ENCODE data around the gene MPZL3.

Gene MPZL3

DNA sequence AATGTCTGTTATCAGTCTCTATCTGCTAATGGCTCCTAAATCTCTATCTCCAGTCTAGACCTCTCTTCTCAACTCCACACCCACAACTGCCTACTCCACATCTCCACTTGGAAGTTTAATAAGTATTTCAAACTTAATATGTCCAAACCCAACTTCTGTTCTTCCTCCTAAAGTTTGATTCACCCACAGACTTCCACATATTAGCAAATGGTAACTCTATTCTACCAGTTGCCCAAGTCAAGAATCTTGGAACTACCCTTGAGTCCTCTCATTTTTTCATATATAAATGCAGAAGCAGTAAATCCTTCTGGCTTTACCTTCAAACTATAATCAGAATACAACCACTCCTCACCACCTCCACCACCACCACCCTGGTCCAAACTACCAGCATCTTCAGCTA lies 20.7 kb downstream of the MPZL3 start:
- no peak for DNase-seq (ENCODE audit: low read depth)

- DNase-seq (ENCODE audit: low read depth), result no peak
These were observed 22.1 kb downstream of the MPZL3 start for GRCh38 chr11:118230088-118230487.

- no peak for DNase-seq (ENCODE audit: low read depth)
These were observed 22.8 kb downstream of the MPZL3 start for GRCh38 chr11:118229274-118229847.

DNA sequence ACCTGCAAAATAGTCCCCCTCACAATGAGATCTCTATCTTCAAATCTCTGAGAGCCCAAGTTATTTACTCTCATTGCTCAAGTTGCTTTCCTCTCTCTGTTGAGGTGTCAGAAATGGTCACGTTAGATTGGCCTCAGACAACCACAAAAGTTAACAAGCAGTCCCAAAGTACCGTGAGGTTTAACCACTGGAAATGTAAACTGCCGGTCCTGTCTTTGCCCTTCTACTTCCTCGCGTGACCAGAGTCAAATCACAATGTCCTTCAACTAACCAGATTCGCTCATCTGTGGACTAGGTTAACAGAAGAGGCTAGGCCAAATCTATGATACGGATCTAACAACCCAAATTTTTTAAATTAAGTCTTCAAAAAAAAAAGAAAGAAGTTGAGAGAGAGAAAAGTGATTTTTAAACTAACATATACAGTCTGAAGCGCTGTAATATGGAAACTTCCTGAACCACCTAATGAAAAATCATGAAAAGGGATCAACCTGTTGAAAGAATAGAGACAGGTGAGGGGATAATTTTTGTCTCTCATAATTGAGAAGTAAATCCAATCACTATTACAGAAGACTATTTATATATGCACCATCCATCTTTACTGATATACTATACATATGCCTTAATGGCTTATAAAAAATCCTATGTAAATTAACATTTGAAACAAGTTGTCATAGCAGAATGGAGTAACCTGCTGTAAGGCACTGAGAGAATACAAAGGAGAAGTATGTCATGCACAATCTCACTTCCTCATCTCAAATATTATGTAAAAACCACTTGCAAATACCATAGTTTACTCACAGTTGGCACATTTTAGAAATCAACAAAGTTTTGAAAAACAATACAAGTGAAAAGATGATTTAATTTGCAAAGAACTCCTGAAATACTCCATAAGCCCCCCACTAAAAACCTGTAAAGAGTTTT lies 24.0 kb downstream of the MPZL3 start:
- no peak for DNase-seq (ENCODE audit: low read depth)

GRCh38 chr11:118226781-118227180 lies 25.4 kb downstream of the MPZL3 start:
- DNase-seq (ENCODE audit: low read depth), result no peak

- DNase-seq (ENCODE audit: low read depth), result no peak
These were observed 25.9 kb downstream of the MPZL3 start for GRCh38 chr11:118226296-118226695.

DNA sequence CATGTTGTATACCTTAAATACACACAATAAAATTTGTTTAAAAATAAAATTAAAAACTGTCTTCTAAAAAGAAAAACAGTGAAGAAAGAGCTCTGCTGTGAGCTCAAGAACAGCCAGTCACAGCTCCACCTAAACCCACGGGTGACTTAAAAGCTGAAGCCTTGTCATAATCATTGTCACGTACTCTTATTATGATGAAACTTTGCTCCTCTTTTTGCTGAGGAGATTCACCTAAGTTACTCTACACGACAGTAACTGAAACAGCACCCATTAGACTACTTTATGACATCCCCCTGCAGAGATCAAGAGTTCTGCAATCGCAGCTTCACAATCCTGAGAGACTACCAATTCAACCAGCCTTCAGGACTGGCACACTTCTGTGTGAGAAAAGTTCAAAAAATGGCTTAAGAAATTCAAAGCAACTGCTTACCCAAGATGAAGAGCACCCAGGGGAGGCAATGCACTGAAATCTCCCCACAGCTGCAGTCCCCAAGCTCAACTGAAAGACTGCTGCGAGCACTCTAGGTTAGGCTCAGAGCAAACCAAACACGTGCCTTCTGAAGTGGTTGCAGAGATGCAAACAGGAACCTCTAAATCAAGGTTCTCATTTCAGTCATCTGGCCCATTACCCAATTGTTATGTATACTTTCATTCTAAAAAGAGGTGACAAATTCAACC lies 27.5 kb downstream of the MPZL3 start, which contains the start of gene JAML:
JAML (minus strand) TSS at position 501 of the 678 bp plus-strand sequence. CDS start 10,145 bp downstream, outside the sequence.
- DNase-seq (ENCODE audit: low read depth), result no peak

GRCh38 chr11:118223992-118224391 lies 28.2 kb downstream of the MPZL3 start:
- no peak for DNase-seq (ENCODE audit: low read depth)

DNA sequence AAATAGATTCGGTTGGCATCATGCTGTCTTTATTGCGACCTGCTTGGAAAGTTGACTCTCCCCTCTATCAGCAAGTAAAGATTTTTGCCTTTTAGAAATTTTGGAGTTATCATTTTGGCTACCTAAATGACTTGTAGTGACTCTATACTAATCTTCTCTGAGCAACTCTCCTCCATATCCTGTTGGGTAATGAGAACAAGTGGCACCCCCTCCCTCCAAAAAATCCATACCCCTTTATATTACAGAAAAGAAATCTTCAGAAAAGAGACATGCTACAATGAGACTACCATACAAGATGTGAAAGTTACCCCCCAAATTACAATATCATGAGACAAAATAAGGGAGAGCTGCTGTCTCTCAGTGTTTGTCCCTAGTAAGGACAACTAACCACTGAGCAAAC lies 28.6 kb downstream of the MPZL3 start:
- DNase-seq (ENCODE audit: low read depth), result no peak

GRCh38 chr11:118222437-118222836 lies 29.7 kb downstream of the MPZL3 start:
- DNase-seq (ENCODE audit: low read depth), result no peak

GRCh38 chr11:118221419-118221818 lies 30.7 kb downstream of the MPZL3 start:
- no peak for DNase-seq (ENCODE audit: low read depth)

GRCh38 chr11:118219732-118220131 lies 32.4 kb downstream of the MPZL3 start:
- no peak for DNase-seq (ENCODE audit: low read depth)

- no peak for DNase-seq (ENCODE audit: low read depth)
These were observed 32.9 kb downstream of the MPZL3 start for GRCh38 chr11:118219244-118219643.

DNA sequence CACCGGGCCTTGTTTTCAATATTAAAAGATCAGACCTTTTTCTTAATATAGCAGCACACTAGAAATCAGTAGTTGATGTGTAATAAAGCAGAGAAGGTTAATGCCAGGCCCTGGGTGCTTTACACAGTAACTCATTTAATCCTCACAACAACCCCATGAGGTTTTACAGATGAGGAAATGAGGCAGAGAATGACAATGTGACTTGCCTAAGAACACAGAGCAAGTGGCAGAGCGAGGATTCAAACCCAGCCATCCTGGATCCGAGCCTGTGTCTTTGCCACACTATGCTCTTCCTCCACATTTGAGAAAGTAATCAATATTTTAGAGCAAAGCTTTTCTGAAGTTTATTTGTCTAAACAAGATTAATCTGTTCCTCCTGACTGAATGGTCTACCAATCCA lies 34.6 kb downstream of the MPZL3 start:
- DNase-seq (ENCODE audit: low read depth), result no peak

DNA sequence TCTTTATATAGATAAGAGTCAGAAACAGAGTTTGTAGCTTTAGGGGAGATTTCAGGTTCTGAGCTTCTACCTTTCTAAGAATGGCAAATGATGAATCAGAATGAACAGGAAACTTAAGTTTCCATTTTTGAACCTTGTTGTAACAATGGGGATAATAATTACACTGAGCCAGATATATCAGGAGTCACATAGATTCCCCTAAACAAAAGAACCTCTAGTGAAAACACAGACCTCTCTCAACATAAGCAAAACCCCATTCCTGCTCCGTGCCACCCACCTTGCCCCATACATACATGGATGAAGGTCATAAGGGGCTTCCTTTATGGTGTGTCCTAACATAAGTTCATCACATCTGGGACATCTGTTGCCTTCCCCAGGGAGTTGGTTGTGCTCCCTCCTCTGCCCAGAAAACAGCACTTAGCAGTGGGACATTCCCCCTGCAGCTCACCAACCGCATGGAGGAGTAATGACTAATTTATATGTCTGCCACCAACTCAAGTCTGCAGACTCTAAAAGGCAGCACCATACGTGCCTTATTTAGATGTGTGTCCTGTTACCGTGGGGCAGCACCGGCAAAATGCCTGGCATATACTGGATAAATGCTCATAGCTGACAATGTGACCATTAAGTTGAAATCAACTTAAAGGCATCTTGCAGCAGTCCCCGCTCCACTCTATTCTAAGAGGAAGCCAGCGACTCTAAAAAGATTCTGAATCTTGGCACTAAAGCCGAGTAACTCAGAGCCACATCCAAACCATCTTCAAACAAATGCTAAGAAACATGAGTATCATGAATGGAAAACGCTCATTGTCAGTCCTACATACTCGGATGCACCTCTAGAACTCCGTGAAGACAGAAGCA lies 35.3 kb downstream of the MPZL3 start:
- DNase-seq (ENCODE audit: low read depth), result no peak

DNA sequence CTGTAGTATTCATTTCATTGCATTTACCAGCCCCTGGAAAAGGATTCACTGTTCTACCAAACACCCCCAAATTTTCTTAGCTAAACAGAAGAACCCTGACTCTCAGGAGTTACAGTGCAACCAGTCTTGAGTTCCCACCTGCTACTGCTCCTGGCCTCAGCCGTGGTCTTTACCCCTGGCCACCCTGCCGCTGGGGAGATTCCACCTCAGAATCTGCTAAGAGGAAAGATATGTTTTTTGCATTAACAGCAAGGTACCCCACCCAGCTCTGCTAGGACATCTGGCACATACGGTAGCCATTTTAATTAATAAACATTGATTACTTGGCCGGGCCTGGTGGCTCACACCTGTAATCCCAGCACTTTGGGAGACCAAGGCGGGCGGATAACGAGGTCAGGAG lies 36.4 kb downstream of the MPZL3 start:
- DNase-seq (ENCODE audit: low read depth), result no peak

DNA sequence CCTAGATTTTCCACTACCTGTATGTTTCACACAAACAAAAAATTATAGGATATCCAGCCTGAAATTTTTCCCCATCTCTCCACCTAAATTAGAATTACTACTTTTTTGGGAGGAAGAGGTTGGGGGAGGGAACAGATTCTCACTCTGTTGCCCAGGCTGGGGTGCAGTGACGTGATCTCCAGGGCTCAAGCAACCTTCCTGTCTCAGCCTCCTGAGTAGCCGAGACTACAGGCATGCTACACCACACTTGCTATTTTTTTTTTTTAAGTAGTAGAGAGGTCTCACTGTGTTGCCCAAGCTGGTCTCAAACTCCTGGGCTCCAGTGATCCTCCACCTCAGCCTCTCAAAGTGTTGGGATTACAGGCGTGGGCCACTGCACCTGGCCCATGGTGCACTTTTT lies 36.9 kb downstream of the MPZL3 start:
- DNase-seq (ENCODE audit: low read depth), result no peak

DNA sequence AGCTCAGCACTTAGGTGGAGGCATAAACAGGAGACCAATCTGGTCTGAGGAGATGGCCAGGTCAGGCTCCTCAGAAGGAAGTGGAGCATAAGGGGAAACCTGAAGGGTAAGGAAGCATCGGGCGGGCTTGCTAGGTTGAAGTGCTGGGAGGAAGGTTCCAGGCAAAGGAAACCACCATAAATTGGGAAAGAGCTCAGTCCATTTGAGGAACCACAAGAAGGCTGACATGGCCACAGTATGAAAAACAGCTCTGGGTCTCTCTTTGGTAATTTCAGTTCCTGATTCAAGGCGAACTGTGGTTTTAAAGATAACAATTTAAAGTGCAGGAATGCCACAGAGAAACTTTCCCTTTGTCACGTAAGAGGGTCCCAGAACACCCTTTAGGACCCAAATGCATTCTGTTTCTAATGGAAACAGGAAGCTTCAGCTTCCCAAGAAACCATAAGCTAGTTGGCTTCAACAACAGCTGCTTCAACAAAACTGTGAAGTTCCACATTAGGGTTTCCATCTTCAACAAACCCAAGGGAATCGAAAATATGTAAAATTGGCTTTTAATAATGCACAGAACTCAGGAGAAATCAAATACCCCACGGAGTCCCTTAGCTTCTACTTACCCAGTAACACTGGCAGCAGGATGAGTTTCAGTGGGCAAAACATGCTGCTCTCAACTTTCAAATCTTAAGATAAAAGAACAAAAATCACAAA lies 37.8 kb downstream of the MPZL3 start:
- no peak for DNase-seq (ENCODE audit: low read depth)

- no peak for DNase-seq (ENCODE audit: low read depth)
These were observed 38.4 kb downstream of the MPZL3 start for GRCh38 chr11:118213781-118214180.

DNA sequence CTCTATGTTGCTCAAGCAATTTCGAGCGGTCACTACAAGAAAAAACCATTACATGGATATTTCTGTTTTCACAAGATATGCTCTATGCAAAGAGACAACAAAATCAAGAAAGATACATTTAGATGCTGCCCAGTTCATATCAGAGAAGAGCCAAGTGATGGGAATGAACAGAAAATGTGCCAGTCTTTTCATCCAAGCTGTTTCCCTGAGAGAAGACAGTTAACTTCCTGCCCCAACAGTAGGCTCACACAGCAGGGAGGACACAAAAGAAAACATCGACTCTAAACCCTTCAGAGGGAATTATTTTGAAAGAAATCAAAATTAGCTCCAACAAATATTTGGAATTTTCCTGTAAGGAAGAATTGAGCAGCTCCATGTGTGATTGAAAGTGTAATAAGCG lies 39.0 kb downstream of the MPZL3 start:
- no peak for DNase-seq (ENCODE audit: low read depth)

DNA sequence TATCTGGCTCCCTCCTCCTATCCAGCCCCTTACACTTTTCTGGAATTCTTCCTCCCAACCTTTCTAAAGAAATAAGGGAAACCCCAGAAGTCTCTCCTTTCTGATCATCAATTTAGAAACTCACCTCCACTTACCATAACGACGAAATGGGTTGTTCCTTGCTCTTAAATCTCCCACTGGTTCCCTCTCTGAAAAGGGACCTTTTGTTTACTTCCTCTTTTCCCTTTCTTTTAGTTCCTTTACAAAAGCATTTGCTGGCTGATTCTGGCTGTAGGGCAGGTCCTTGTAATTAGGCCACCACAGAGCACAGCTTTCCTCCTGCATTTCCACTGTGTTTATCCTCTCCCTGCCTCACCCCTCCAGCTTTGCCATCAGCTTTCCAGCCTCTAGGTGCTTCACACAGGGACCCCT lies 39.4 kb downstream of the MPZL3 start:
- no peak for DNase-seq (ENCODE audit: low read depth)
